A673 (cell line): Measurements from ENCODE around the gene SMS.

Experiments used
- EZH2 ChIP-seq: fragments of 200-600 bp; sonication (generic); IDR thresholded peaks from 2 replicates; pipeline ENCODE4 v1.6.1; 2017; ENCODE audit warnings: borderline replicate concordance, low read depth, mild to moderate bottlenecking, mixed read lengths, antibody characterized with exemption, low read length; ENCODE audit not compliant: poor library complexity, severe bottlenecking
- TF ChIP-seq, protein P1 (sequence below): fragments of 300-800, 200-600 bp; sonication (generic); conservative IDR thresholded peaks from 2 replicates; pipeline ENCODE4 v1.5.1; 2017; ENCODE audit warnings: low read depth, mild to moderate bottlenecking, antibody characterized with exemption, low read length, moderate library complexity, mixed read lengths

DNA sequence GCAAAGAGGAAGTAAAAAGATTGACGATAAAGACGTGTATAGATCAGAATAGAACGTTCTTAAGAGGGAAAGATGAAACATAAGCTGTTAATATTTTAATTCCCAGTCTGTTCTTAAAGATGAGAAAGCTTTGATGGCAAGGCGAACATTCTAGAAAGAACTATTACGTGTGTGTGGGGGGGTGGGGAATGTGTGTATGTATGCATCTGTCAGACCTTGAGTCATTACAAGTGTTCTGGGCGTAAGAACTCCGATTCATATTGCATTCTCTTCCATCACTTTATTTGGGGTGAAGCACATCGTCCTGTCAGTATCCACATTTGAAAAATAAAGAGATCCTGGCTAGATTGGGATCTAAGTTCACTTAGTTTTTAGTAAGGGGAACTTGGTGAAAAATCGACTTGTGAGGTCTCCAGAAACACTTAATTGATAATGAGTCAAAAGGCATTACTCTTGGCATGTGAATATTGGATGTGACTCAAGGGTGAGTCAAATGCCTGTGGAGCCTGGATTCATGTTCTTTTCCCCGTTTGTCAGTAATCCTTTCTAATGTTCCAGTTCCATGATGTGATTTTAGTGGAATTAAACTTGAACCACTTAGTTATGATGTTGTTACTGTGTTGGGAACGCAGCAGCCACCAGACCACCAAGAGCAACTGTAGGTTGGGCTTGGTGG lies 3.1 kb downstream of the SMS start:
- TF ChIP-seq, protein P1, sequence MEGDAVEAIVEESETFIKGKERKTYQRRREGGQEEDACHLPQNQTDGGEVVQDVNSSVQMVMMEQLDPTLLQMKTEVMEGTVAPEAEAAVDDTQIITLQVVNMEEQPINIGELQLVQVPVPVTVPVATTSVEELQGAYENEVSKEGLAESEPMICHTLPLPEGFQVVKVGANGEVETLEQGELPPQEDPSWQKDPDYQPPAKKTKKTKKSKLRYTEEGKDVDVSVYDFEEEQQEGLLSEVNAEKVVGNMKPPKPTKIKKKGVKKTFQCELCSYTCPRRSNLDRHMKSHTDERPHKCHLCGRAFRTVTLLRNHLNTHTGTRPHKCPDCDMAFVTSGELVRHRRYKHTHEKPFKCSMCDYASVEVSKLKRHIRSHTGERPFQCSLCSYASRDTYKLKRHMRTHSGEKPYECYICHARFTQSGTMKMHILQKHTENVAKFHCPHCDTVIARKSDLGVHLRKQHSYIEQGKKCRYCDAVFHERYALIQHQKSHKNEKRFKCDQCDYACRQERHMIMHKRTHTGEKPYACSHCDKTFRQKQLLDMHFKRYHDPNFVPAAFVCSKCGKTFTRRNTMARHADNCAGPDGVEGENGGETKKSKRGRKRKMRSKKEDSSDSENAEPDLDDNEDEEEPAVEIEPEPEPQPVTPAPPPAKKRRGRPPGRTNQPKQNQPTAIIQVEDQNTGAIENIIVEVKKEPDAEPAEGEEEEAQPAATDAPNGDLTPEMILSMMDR, result no peak
- no peak for TF ChIP-seq EZH2
